Aorta (tissue), 5 donors: ENCODE measurements around the gene ZNF655. TPM values are rescaled to one million over a fixed set of nuclear protein-coding genes. Genes with fewer than 3 reads are reported as not detected.

Experiments used
- ATAC-seq: fragments of 200-7000 bp; cut with Tn5 transposase; one replicate; pipeline ENCODE4 v1.9.1; 2022; ENCODE audit warnings: moderate library complexity; ENCODE audit not compliant: low FRiP score
- DNase-seq, 2 donors: peaks; one replicate each; pipeline ENCODE4 v3.0.0-alpha.2; 2020
- H3K27ac ChIP-seq, 2 donors: one replicate each; pipeline ENCODE4 v1.5.1; 2013; ENCODE audit warnings: low read length in 2 of 2, mild to moderate bottlenecking in 2 of 2, moderate library complexity in 2 of 2, control low read depth in 1 of 2, inconsistent platforms in 1 of 2, low read depth in 1 of 2
- H3K27me3 ChIP-seq, 2 donors: one replicate each; pipeline ENCODE4 v1.6.1; 2013; ENCODE audit warnings: control low read depth in 1 of 2, low read length in 1 of 2, mild to moderate bottlenecking in 1 of 2, moderate library complexity in 1 of 2; ENCODE audit not compliant: insufficient read depth in 2 of 2, control insufficient read depth in 1 of 2
- H3K36me3 ChIP-seq, 2 donors: one replicate each; pipeline ENCODE4 v1.6.1; 2013; ENCODE audit warnings: control low read depth in 1 of 2, low read length in 1 of 2, mild to moderate bottlenecking in 1 of 2; ENCODE audit not compliant: insufficient read depth in 2 of 2, control insufficient read depth in 1 of 2
- H3K4me1 ChIP-seq, 2 donors: one replicate each; pipeline ENCODE4 v1.6.1; 2013; ENCODE audit warnings: low read length in 2 of 2, control low read depth in 1 of 2, mild to moderate bottlenecking in 1 of 2, moderate library complexity in 1 of 2; ENCODE audit not compliant: insufficient read depth in 2 of 2, control insufficient read depth in 1 of 2
- H3K4me3 ChIP-seq, 2 donors: one replicate each; pipeline ENCODE4 v1.5.1; 2013; ENCODE audit warnings: low read length in 2 of 2, control low read depth in 1 of 2, mild to moderate bottlenecking in 1 of 2
- H3K9me3 ChIP-seq: one replicate; pipeline ENCODE4 v1.6.1; 2013; ENCODE audit warnings: mild to moderate bottlenecking, low read length; ENCODE audit not compliant: control insufficient read depth
- WGBS, 2 donors: extraction: QIAGEN DNeasy Blood & Tissue Kit; methylation state at CpG; one replicate each; pipeline ENCODE4 v1.1.7; 2013; 5-methylcytosine and 5-hydroxymethylcytosine counted together
- intact Hi-C, 2 donors: fragments of 100-400 bp; cut with DNase I; formaldehyde crosslinking; loops; one replicate each; pipeline versions ENCODE4 v1.14.2 to v1.15.0; 2022
- polyA plus RNA-seq, 2 donors: library from polyadenylated mRNA; stranded (reverse); fragments of 200-250 nt; gene quantifications; one replicate each; pipeline ENCODE4 v1.2.3, GENCODE V29; 2013
- total RNA-seq, 2 donors: library from RNA; stranded (reverse); fragmentation: NEBNext Ultra II Directional; extraction: Animal tissue kit (Norgen Biotek cat#: 25700); gene quantifications; one replicate each; pipeline ENCODE4 v1.2.1, GENCODE V29; 2021
- donor health status: healthy with polysubstance abuse.
- donor health status: Bipolar disorder and iron deficiency.
- donor health status: DM: no; HTN: no; CAD: no.
- donor health status: DM: no; HTN: no; CAD: no.
- donor health status: DM: yes; HTN: yes; CAD: no.

ZNF655 gene
- total and polyA plus RNA-seq, 4 donors, result 47.7 to 93.1 (median 65.6) TPM

- Histone ChIP-seq H3K36me3 (no peaks in the 10 kb centered on the region), H3K4me1 (no peaks in the 10 kb centered on the region), H3K4me3 (no peak overlapping the region), H3K9me3 (no peaks in the 10 kb centered on the region), H3K27ac (no peak overlapping the region), H3K27me3 (no peaks in the 10 kb centered on the region)
- ATAC-seq (no peak), DNase-seq (no peak)
- intact Hi-C loops, result no loop called here
- 68 to 72% methylated on average over 9 of the region's 9 CpGs for WGBS, 2 donors
Observed at GRCh38 chr7:99607548-99607947, 49.1 kb downstream of the ZNF655 start.

GRCh38 chr7:99614495-99614894, 56.1 kb downstream of the ZNF655 start:
- Histone ChIP-seq H3K36me3 (peaks cover 0 to 2% of the 10 kb centered on the region in 2 donors), H3K27ac (no peak overlapping the region), H3K9me3 (no peaks in the 10 kb centered on the region), H3K27me3 (no peaks in the 10 kb centered on the region), H3K4me1 (no peaks in the 10 kb centered on the region), H3K4me3 (no peak overlapping the region)
- WGBS, 2 donors, result 66 to 69% methylated on average over 3 of the region's 3 CpGs
- ATAC-seq (no peak), DNase-seq (no peak)
- intact Hi-C loops, result no loop called here

- WGBS, 2 donors, result 89 to 90% methylated on average over 5 of the region's 5 CpGs
- Histone ChIP-seq H3K9me3 (no peaks in the 10 kb centered on the region), H3K27ac (no peak overlapping the region), H3K4me3 (peak overlapping the region; percentile 77 to 89), H3K27me3 (no peaks in the 10 kb centered on the region), H3K4me1 (no peaks in the 10 kb centered on the region), H3K36me3 (peaks cover 0 to 2% of the 10 kb centered on the region in 2 donors)
- ATAC-seq (no peak), DNase-seq (no peak)
- intact Hi-C loops, result no loop called here
Observed at GRCh38 chr7:99615989-99616358, 57.5 kb downstream of the ZNF655 start.

GRCh38 chr7:99616359-99617191, 58.1 kb downstream of the ZNF655 start, which contains the start of gene ZSCAN25:
Gene ZSCAN25 (plus strand): TSS chr7:99616946. CDS start chr7:99619607, 2,661 bp downstream.
- DNase-seq (peak; percentile 92 to 95), ATAC-seq (peak; percentile 97)
- peak within 1 kb of the TSS in 1 of 2 donors; percentile 85 for H3K27ac ChIP-seq
- peak within 1 kb of the TSS; percentile 77 to 89 for H3K4me3 ChIP-seq
- no peaks in the 10 kb centered on the region for H3K4me1 ChIP-seq
- no peaks in the 10 kb centered on the region for H3K27me3 ChIP-seq
- intact Hi-C loops, result no loop called here
- 1% methylated on average over 60 of the region's 60 CpGs for WGBS, 2 donors
- no peaks in the 10 kb centered on the region for H3K9me3 ChIP-seq
- H3K36me3 ChIP-seq, result peaks cover 0 to 2% of the 10 kb centered on the region in 2 donors

GRCh38 chr7:99617192-99617781, 58.8 kb downstream of the ZNF655 start:
- DNase-seq (no peak), ATAC-seq (no peak)
- 19 to 21% methylated on average over 22 of the region's 22 CpGs for WGBS, 2 donors
- no peaks in the 10 kb centered on the region for H3K9me3 ChIP-seq
- intact Hi-C loops, result no loop called here
- peaks cover 1 to 4% of the 10 kb centered on the region in 2 donors for H3K36me3 ChIP-seq
- H3K4me1 ChIP-seq, result no peaks in the 10 kb centered on the region
- H3K27me3 ChIP-seq, result no peaks in the 10 kb centered on the region
- H3K27ac ChIP-seq, result peak overlapping the region in 1 of 2 donors; percentile 39
- peak overlapping the region; percentile 65 to 89 for H3K4me3 ChIP-seq

- intact Hi-C loops, result no loop called here
- peaks cover 4 to 9% of the 10 kb centered on the region in 2 donors for H3K36me3 ChIP-seq
- no peaks in the 10 kb centered on the region for H3K27me3 ChIP-seq
- no peak overlapping the region for H3K27ac ChIP-seq
- H3K4me3 ChIP-seq, result no peak overlapping the region
- 80 to 83% methylated on average over 3 of the region's 3 CpGs for WGBS, 2 donors
- no peak for DNase-seq
- H3K4me1 ChIP-seq, result no peaks in the 10 kb centered on the region
- H3K9me3 ChIP-seq, result no peaks in the 10 kb centered on the region
- no peak for ATAC-seq
Observed at GRCh38 chr7:99618726-99619125, 60.3 kb downstream of the ZNF655 start.

- H3K36me3 ChIP-seq, result peaks cover 4 to 9% of the 10 kb centered on the region in 2 donors
- H3K9me3 ChIP-seq, result no peaks in the 10 kb centered on the region
- DNase-seq (no peak), ATAC-seq (no peak)
- H3K27me3 ChIP-seq, result no peaks in the 10 kb centered on the region
- no peak overlapping the region for H3K27ac ChIP-seq
- H3K4me3 ChIP-seq, result no peak overlapping the region
- no peaks in the 10 kb centered on the region for H3K4me1 ChIP-seq
- intact Hi-C loops, result no loop called here
- WGBS, 2 donors, result 94 to 96% methylated on average over 18 of the region's 18 CpGs
Observed at GRCh38 chr7:99619571-99620130, 61.2 kb downstream of the ZNF655 start.

- no peak for DNase-seq
- Histone ChIP-seq H3K27ac (no peak overlapping the region), H3K9me3 (no peaks in the 10 kb centered on the region), H3K36me3 (peaks cover 4 to 11% of the 10 kb centered on the region in 2 donors), H3K4me3 (no peak overlapping the region), H3K27me3 (no peaks in the 10 kb centered on the region), H3K4me1 (no peaks in the 10 kb centered on the region)
- intact Hi-C loops, result no loop called here
- ATAC-seq, result no peak
- WGBS, 2 donors, result 90 to 93% methylated on average over 5 of the region's 5 CpGs
Observed at GRCh38 chr7:99621271-99621670, 62.8 kb downstream of the ZNF655 start.
